HepG2 (cell line): ENCODE data around the gene C5orf15. TPM values are rescaled to one million over a fixed set of nuclear protein-coding genes. Genes with fewer than 3 reads are reported as not detected.

Experiments used
- ATAC-seq: fragments of 200-7000 bp; cut with Tn5 transposase; 3 replicates; pipeline ENCODE4 v1.9.1; 2020; ENCODE audit warnings: mild to moderate bottlenecking, moderate library complexity
- BruUV-seq: library from RNA; stranded (reverse); fragments of 400-500 nt; replicated peaks from 2 replicates; lab custom pipeline; 2021; lab: Mats Ljungman, UMichigan
- CTCF ChIA-PET: fragments of 300-600 bp; formaldehyde crosslinking; extraction: SDS; loops from one replicate; lab custom pipeline; 2021; ENCODE audit warnings: low total read pairs, inconsistent platforms, low intra/inter-chr PET ratio; lab: Yijun Ruan, JAX
- POLR2A ChIA-PET: fragments of 350-600 bp; sonication (Branson Sonifier 250); formaldehyde crosslinking; loops from one replicate; lab custom pipeline; 2020; ENCODE audit warnings: antibody characterized with exemption, inconsistent platforms; lab: Yijun Ruan, JAX
- DNase-seq: peaks from one replicate; pipeline ENCODE4 v3.0.0-alpha.2; 2015; ENCODE audit warnings: low spot score
- FAIRE-seq: peaks from 3 replicates; lab custom pipeline; 2011; peaks lifted over from hg19 to GRCh38; lab: Jason Lieb, UNC
- H2AFZ ChIP-seq: one replicate; pipeline ENCODE4 v1.6.1; 2011; ENCODE audit warnings: low read length, inconsistent platforms
- H3K27ac ChIP-seq: fragments of 300-600 bp; 3 replicates; pipeline ENCODE4 v1.8.0; 2011; ENCODE audit warnings: mixed run types, mild to moderate bottlenecking, mixed read lengths, low read length, inconsistent platforms; ENCODE audit not compliant: insufficient read depth; ENCODE audit errors: extremely low read length
- H3K27me3 ChIP-seq, 2 experiments: fragments of 200-600 bp in 1 of 2; 2 replicates in 1 of 2; 3 replicates in 1 of 2; pipeline versions ENCODE4 v1.6.0 to v1.8.0; 2011; ENCODE audit warnings: low read length in 2 of 2, mild to moderate bottlenecking in 2 of 2, moderate library complexity in 2 of 2, inconsistent platforms in 1 of 2; ENCODE audit not compliant: insufficient read depth in 2 of 2, control insufficient read depth in 1 of 2
- H3K36me3 ChIP-seq, 2 experiments: fragments of 200-600 bp in 1 of 2; replicated peaks in 1 of 2; 2 replicates in 1 of 2; 3 replicates in 1 of 2; pipeline versions ENCODE4 v1.5.1 to v1.8.0; 2011; ENCODE audit warnings: low read length in 2 of 2, inconsistent platforms in 1 of 2; ENCODE audit not compliant: insufficient read depth in 2 of 2, control insufficient read depth in 1 of 2
- H3K4me1 ChIP-seq: 2 replicates; pipeline ENCODE4 v1.5.1; 2012; ENCODE audit warnings: low read length, inconsistent platforms; ENCODE audit not compliant: insufficient read depth
- H3K4me2 ChIP-seq: 2 replicates; pipeline ENCODE4 v1.6.0; 2011; ENCODE audit warnings: low read depth, low read length, inconsistent platforms
- H3K4me3 ChIP-seq, 3 experiments: fragments of 200-600 bp in 1 of 3; sonication (generic), shearing (Covaris generic) in 1 of 3; replicated peaks in 1 of 3; 2 replicates each; pipeline ENCODE4 v1.5.1; 2011 to 2016; ENCODE audit warnings: low read length in 3 of 3, inconsistent platforms in 2 of 3, low read depth in 2 of 3, mild to moderate bottlenecking in 2 of 3, control low read depth in 1 of 3, mixed read lengths in 1 of 3; ENCODE audit not compliant: insufficient read depth in 1 of 3
- H3K79me2 ChIP-seq: one replicate; pipeline ENCODE4 v1.6.1; 2011; ENCODE audit warnings: low read length, inconsistent platforms; ENCODE audit not compliant: insufficient read depth
- H3K9ac ChIP-seq: 2 replicates; pipeline ENCODE4 v1.6.0; 2011; ENCODE audit warnings: mild to moderate bottlenecking, low read depth, low read length, inconsistent platforms; ENCODE audit not compliant: insufficient read depth
- H3K9me3 ChIP-seq: 2 replicates; pipeline ENCODE4 v1.5.1; 2012; ENCODE audit warnings: mild to moderate bottlenecking, low read length
- H4K20me1 ChIP-seq: 2 replicates; pipeline ENCODE4 v1.6.0; 2011; ENCODE audit warnings: inconsistent platforms, mild to moderate bottlenecking, low read length, moderate library complexity; ENCODE audit not compliant: insufficient read depth
- ATF7 ChIP-seq, 2 experiments: fragments of 450-650 bp in 1 of 2; sonication (generic) in 1 of 2; formaldehyde crosslinking in 1 of 2; IDR thresholded peaks; 2 replicates each; pipeline versions ENCODE4 v1.4.0 to v1.6.1; 2016 to 2020; ENCODE audit warnings: antibody characterized with exemption in 1 of 2, mild to moderate bottlenecking in 1 of 2, missing genetic modification reagents in 1 of 2
- ATM ChIP-seq: fragments of 450-650 bp; IDR thresholded peaks from 2 replicates; pipeline ENCODE4 v1.7.1; 2017; ENCODE audit warnings: mild to moderate bottlenecking, borderline replicate concordance
- DDIT3 ChIP-seq: sonication (generic); formaldehyde crosslinking; IDR thresholded peaks from 2 replicates; pipeline ENCODE4 v1.4.0; 2020; ENCODE audit warnings: mild to moderate bottlenecking, missing genetic modification reagents
- MIXL1 ChIP-seq: IDR thresholded peaks from 2 replicates; pipeline ENCODE4 v1.6.1; 2016
- TBP ChIP-seq: sonication (generic); formaldehyde crosslinking; IDR thresholded peaks from 2 replicates; pipeline ENCODE4 v1.5.0; 2020; ENCODE audit warnings: missing genetic modification reagents
- ZBTB43 ChIP-seq: sonication (generic); formaldehyde crosslinking; conservative IDR thresholded peaks from 2 replicates; pipeline ENCODE4 v1.4.0; 2020; ENCODE audit warnings: missing genetic modification reagents
- ZC3H4 ChIP-seq: sonication (generic); formaldehyde crosslinking; IDR thresholded peaks from 2 replicates; pipeline ENCODE4 v1.4.0; 2020; ENCODE audit warnings: missing genetic modification reagents, borderline replicate concordance
- WGBS: methylation state at CpG from one replicate; pipeline ENCODE4 v1.1.6; 2017; ENCODE audit warnings: low lambda C conversion rate; 5-methylcytosine and 5-hydroxymethylcytosine counted together
- in situ Hi-C: cut with HindIII; loops from 2 replicates; pipeline ENCODE4 v1.10.0; 2017; ENCODE audit warnings: low pct_unique_long_range_greater_than_20kb; ENCODE audit not compliant: extremely low pct_ligation_motif_present
- intact Hi-C: fragments of 100-400 bp; cut with micrococcal nuclease; formaldehyde crosslinking; loops from one replicate; pipeline ENCODE4 v1.10.0; 2022; ENCODE audit not compliant: unreplicated experiment
- polyA plus RNA-seq, 8 experiments: library from polyadenylated mRNA; depleted of rRNA in 3 of 8; stranded (reverse) in 7 of 8; unstranded in 1 of 8; fragments of >200 nt; fragmentation: Illumina TruSeq in 4 of 8; extraction: Trizol in 4 of 8; gene quantifications; 2 replicates each; pipeline versions ENCODE4 v1.2.1 to v1.2.3, GENCODE V29; 2011 to 2016; ENCODE audit warnings: low read depth in 4 of 8, missing spikeins in 1 of 8, mixed read lengths in 1 of 8; ENCODE audit not compliant: insufficient read depth in 1 of 8
- total RNA-seq, 5 experiments: library from RNA; depleted of rRNA; stranded (reverse); fragments of >200 nt; fragmentation: Illumina TruSeq; extraction: Trizol; gene quantifications; 2 replicates each; pipeline ENCODE4 v1.2.3, GENCODE V29; 2016; ENCODE audit warnings: low read depth in 1 of 5
- TF ChIP-seq, protein P1 (sequence below): sonication (generic); formaldehyde crosslinking; IDR thresholded peaks from 2 replicates; pipeline ENCODE4 v1.4.0; 2020; ENCODE audit warnings: missing genetic modification reagents, borderline replicate concordance
- TF ChIP-seq, protein P2 (sequence below): sonication (generic); formaldehyde crosslinking; IDR thresholded peaks from 2 replicates; pipeline ENCODE4 v1.4.0; 2020; ENCODE audit warnings: missing genetic modification reagents

The C5orf15 gene
- total and polyA plus RNA-seq, 2 of the 13 experiments (the other 11 are each of a cell fraction or from before 2014, with no cell fraction given) = 58.5 to 82.7 TPM

- Histone ChIP-seq H3K79me2 (peaks cover 30% of the 10 kb centered on the region), H3K9me3 (no peaks in the 10 kb centered on the region), H4K20me1 (no peaks in the 10 kb centered on the region)
- DNase-seq = no peak
- no TSS peak for BruUV-seq
- no peak for TF ChIP-seq ATM
- TF ChIP-seq ZC3H4 (CRISPR knock-in tag) = no peak
- no peak for TF ChIP-seq TBP (CRISPR knock-in tag)
- TF ChIP-seq DDIT3 (CRISPR knock-in tag) = no peak
- no peak for TF ChIP-seq ATF7 (IDR thresholded peaks at IDR 0.05)
- no peak for TF ChIP-seq ATF7 (CRISPR knock-in tag; IDR thresholded peaks at IDR 0.05)
- TF ChIP-seq, protein P1, sequence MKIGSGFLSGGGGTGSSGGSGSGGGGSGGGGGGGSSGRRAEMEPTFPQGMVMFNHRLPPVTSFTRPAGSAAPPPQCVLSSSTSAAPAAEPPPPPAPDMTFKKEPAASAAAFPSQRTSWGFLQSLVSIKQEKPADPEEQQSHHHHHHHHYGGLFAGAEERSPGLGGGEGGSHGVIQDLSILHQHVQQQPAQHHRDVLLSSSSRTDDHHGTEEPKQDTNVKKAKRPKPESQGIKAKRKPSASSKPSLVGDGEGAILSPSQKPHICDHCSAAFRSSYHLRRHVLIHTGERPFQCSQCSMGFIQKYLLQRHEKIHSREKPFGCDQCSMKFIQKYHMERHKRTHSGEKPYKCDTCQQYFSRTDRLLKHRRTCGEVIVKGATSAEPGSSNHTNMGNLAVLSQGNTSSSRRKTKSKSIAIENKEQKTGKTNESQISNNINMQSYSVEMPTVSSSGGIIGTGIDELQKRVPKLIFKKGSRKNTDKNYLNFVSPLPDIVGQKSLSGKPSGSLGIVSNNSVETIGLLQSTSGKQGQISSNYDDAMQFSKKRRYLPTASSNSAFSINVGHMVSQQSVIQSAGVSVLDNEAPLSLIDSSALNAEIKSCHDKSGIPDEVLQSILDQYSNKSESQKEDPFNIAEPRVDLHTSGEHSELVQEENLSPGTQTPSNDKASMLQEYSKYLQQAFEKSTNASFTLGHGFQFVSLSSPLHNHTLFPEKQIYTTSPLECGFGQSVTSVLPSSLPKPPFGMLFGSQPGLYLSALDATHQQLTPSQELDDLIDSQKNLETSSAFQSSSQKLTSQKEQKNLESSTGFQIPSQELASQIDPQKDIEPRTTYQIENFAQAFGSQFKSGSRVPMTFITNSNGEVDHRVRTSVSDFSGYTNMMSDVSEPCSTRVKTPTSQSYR (CRISPR knock-in tag) = no peak
- TF ChIP-seq MIXL1 (CRISPR knock-in tag) = no peak
- no peak for TF ChIP-seq ZBTB43
- TF ChIP-seq, protein P2, sequence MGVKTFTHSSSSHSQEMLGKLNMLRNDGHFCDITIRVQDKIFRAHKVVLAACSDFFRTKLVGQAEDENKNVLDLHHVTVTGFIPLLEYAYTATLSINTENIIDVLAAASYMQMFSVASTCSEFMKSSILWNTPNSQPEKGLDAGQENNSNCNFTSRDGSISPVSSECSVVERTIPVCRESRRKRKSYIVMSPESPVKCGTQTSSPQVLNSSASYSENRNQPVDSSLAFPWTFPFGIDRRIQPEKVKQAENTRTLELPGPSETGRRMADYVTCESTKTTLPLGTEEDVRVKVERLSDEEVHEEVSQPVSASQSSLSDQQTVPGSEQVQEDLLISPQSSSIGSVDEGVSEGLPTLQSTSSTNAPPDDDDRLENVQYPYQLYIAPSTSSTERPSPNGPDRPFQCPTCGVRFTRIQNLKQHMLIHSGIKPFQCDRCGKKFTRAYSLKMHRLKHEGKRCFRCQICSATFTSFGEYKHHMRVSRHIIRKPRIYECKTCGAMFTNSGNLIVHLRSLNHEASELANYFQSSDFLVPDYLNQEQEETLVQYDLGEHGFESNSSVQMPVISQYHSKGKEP = no peak
- TF ChIP-seq, all 625 proteins: peak for 0
- peaks cover 2 to 38% of the 10 kb centered on the region in 2 experiments; a peak in 4 of 5 replicates for H3K36me3 ChIP-seq
- WGBS = 98% methylated on average over 11 of the region's 11 CpGs
- H3K27me3 ChIP-seq = no peaks in the 10 kb centered on the region
- 0 out of 2 replicates have a peak, but pooled peaks cover 9% of the 10 kb centered on the region for H3K4me1 ChIP-seq
- intact Hi-C loops = no loop called here
- ChIA-PET CTCF (no interaction called here), POLR2A (no interaction called here)
- no peak overlapping the region for H3K9ac ChIP-seq
- ATAC-seq (no peak), FAIRE-seq (no peak)
- H3K4me2 ChIP-seq = no peak overlapping the region
- no peak overlapping the region for H3K27ac ChIP-seq
- H2AFZ ChIP-seq = no peak overlapping the region
- H3K4me3 ChIP-seq = no peak overlapping the region
- in situ Hi-C loops = no loop called here
Observed at GRCh38 chr5:133959643-133960042, 8.8 kb downstream of the C5orf15 start.
